B cell (primary cell): ENCODE measurements around the gene ZNF106. TPM values are rescaled to one million over a fixed set of nuclear protein-coding genes. Genes with fewer than 3 reads are reported as not detected.

ENCODE experiments used
- ATAC-seq: fragments of 200-7000 bp; cut with Tn5 transposase; one replicate; pipeline ENCODE4 v1.10.0; 2021; ENCODE audit warnings: low read depth, mild to moderate bottlenecking, moderate number of reproducible peaks, moderate library complexity
- CTCF ChIA-PET: fragments of 350-600 bp; sonication (Branson Sonifier 250); formaldehyde crosslinking; loops from one replicate; lab custom pipeline; 2021; ENCODE audit warnings: antibody characterized with exemption, inconsistent platforms; lab: Charles Lee
- POLR2A ChIA-PET: fragments of 350-600 bp; sonication (Branson Sonifier 250); formaldehyde crosslinking; loops from one replicate; lab custom pipeline; 2021; ENCODE audit warnings: antibody characterized with exemption; lab: Charles Lee
- DNase-seq: peaks from one replicate; pipeline ENCODE4 v3.0.0; 2013
- H2AFZ ChIP-seq: 2 replicates; pipeline ENCODE4 v1.6.1; 2012; ENCODE audit warnings: mild to moderate bottlenecking, low read depth, low read length; ENCODE audit not compliant: insufficient read depth, poor library complexity, severe bottlenecking
- H3K27ac ChIP-seq, 2 donors: 1 replicate in 1 of 2; 2 replicates in 1 of 2; pipeline ENCODE4 v1.5.1; 2012 to 2013; ENCODE audit warnings: low read length in 2 of 2, mild to moderate bottlenecking in 2 of 2, moderate library complexity in 1 of 2
- H3K27me3 ChIP-seq, 4 experiments: fragments of 200-600 bp in 1 of 4; sonication (generic) in 1 of 4; replicated peaks in 1 of 4; 1 replicate in 2 of 4; 2 replicates in 2 of 4; pipeline versions ENCODE4 v1.6.1 to v1.7.0; 2013 to 2016; ENCODE audit warnings: low read length in 3 of 4, mild to moderate bottlenecking in 2 of 4, mixed read lengths in 1 of 4, moderate library complexity in 1 of 4; ENCODE audit not compliant: insufficient read depth in 4 of 4, control insufficient read depth in 3 of 4; ENCODE audit errors: control extremely low read depth in 1 of 4
- H3K36me3 ChIP-seq, 2 experiments: replicated peaks in 1 of 2; 1 replicate in 1 of 2; 2 replicates in 1 of 2; pipeline versions ENCODE4 v1.6.1 to v1.7.1; 2013; ENCODE audit warnings: low read length in 1 of 2; ENCODE audit not compliant: insufficient read depth in 2 of 2, control insufficient read depth in 1 of 2; ENCODE audit errors: control extremely low read depth in 1 of 2, extremely low read depth in 1 of 2
- H3K4me1 ChIP-seq, 2 donors: fragments of 200-600 bp in 1 of 2; sonication (generic) in 1 of 2; 1 replicate in 1 of 2; 2 replicates in 1 of 2; pipeline versions ENCODE4 v1.5.1 to v1.6.1; 2013 to 2017; ENCODE audit warnings: low read length in 2 of 2; ENCODE audit not compliant: control insufficient read depth in 2 of 2, insufficient read depth in 2 of 2
- H3K4me2 ChIP-seq: replicated peaks from 2 replicates; pipeline ENCODE3; 2012; ENCODE audit warnings: mild to moderate bottlenecking, low read depth, low read length; ENCODE audit not compliant: poor library complexity, severe bottlenecking
- H3K4me3 ChIP-seq, 5 experiments: fragments of 200-600 bp in 1 of 5; sonication (generic) in 1 of 5; 1 replicate in 3 of 5; 2 replicates in 2 of 5; pipeline versions ENCODE4 v1.5.1 to v1.7.0; 2011 to 2016; ENCODE audit warnings: low read length in 4 of 5, mild to moderate bottlenecking in 4 of 5, low read depth in 2 of 5, control low read depth in 1 of 5, moderate library complexity in 1 of 5; ENCODE audit not compliant: insufficient read depth in 1 of 5; ENCODE audit errors: control extremely low read depth in 1 of 5, extremely low read depth in 1 of 5
- H3K79me2 ChIP-seq: fragments of 200-600 bp; sonication (generic); one replicate; pipeline ENCODE4 v1.6.0; 2016; ENCODE audit warnings: low read length; ENCODE audit not compliant: control insufficient read depth, insufficient read depth
- H3K9ac ChIP-seq: fragments of 200-600 bp; sonication (generic); 2 replicates; pipeline ENCODE4 v1.6.1; 2017; ENCODE audit warnings: mild to moderate bottlenecking, low read length, moderate library complexity
- H3K9me3 ChIP-seq, 3 donors: one replicate each; pipeline versions ENCODE4 v1.6.1 to v1.7.1; 2013; ENCODE audit warnings: low read length in 2 of 3; ENCODE audit not compliant: control insufficient read depth in 2 of 3, insufficient read depth in 1 of 3; ENCODE audit errors: control extremely low read depth in 1 of 3
- H4K20me1 ChIP-seq: 2 replicates; pipeline ENCODE4 v1.6.0; 2012; ENCODE audit warnings: mild to moderate bottlenecking, low read length; ENCODE audit not compliant: insufficient read depth, control insufficient read depth, poor library complexity, severe bottlenecking
- H3K27ac Mint-ChIP-seq: one replicate; pipeline ENCODE4 v1.8.0; 2021; ENCODE audit warnings: mixed read lengths
- H3K27me3 Mint-ChIP-seq: one replicate; pipeline ENCODE4 v1.8.0; 2021; ENCODE audit warnings: mixed read lengths
- H3K4me1 Mint-ChIP-seq: one replicate; pipeline ENCODE4 v1.8.0; 2021; ENCODE audit warnings: mixed read lengths
- H3K4me3 Mint-ChIP-seq: one replicate; pipeline ENCODE4 v1.8.0; 2021; ENCODE audit warnings: mixed read lengths
- H3K9me3 Mint-ChIP-seq: one replicate; pipeline ENCODE4 v1.8.0; 2022; ENCODE audit warnings: mixed read lengths; ENCODE audit not compliant: insufficient read depth
- EZH2 ChIP-seq: IDR thresholded peaks from 2 replicates; pipeline ENCODE4 v1.6.1; 2012; ENCODE audit warnings: borderline replicate concordance, low read depth, mild to moderate bottlenecking, moderate library complexity, low read length; ENCODE audit not compliant: insufficient read depth, poor library complexity, severe bottlenecking
- WGBS: methylation state at CpG from one replicate; pipeline ENCODE4 v1.1.5; 2013; ENCODE audit warnings: missing lambda C conversion rate; ENCODE audit not compliant: insufficient coverage; 5-methylcytosine and 5-hydroxymethylcytosine counted together
- intact Hi-C: fragments of 100-400 bp; cut with micrococcal nuclease; formaldehyde crosslinking; loops from one replicate; pipeline ENCODE4 v1.10.0; 2022
- polyA plus RNA-seq: library from polyadenylated mRNA; depleted of rRNA; stranded (reverse); fragments of >200 nt; gene quantifications from 2 replicates; pipeline ENCODE4 v1.2.3, GENCODE V29; 2012
- total RNA-seq, 2 donors: library from RNA; stranded (reverse); fragments of 120-200 nt in 1 of 2; gene quantifications; 1 replicate in 1 of 2; 2 replicates in 1 of 2; pipeline versions ENCODE4 v1.2.3 to v1.2.4, GENCODE V29; 2013 to 2022
- TF ChIP-seq, protein P1 (sequence below): fragments of 200-600 bp; IDR thresholded peaks from one replicate; pipeline ENCODE4 v1.8.0; 2022; ENCODE audit warnings: antibody characterized with exemption, mild to moderate bottlenecking

The ZNF106 gene
- total and polyA plus RNA-seq, 2 donors (not counting 1 experiment from before 2014, with no cell fraction given), result 10.1 to 51.4 TPM

DNA sequence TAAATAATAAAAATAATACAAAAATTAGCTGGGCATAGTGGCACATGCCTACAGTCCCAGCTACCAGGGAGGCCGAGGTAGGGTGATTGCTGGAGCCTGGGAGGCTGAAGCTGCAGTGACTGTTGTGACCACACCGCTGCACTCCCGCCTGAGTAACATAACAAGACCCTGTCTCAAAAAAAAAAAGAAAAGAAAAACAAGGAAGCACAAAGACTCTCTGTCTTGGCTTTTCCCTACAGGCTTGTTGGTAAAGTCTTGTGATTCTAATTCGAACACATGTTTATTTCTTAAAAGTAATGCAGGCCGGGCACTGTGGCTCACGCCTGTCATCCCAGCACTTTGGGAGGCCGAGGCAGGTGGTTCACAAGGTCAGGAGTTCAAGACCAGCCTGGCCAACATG is 71.6 kb downstream of the ZNF106 start:
- no peak overlapping the region for H3K27ac Mint-ChIP-seq
- H2AFZ ChIP-seq, result no peak overlapping the region
- no peaks in the 10 kb centered on the region for H3K4me1 ChIP-seq
- H3K36me3 ChIP-seq, result peaks cover 14 to 79% of the 10 kb centered on the region in 2 experiments
- no peak overlapping the region for H3K4me2 ChIP-seq
- no peak overlapping the region for H3K4me3 ChIP-seq
- no peak overlapping the region for H3K9ac ChIP-seq
- no peaks in the 10 kb centered on the region for H4K20me1 ChIP-seq
- intact Hi-C loops, result no loop called here
- no peaks in the 10 kb centered on the region for H3K79me2 ChIP-seq
- H3K4me1 Mint-ChIP-seq, result no peaks in the 10 kb centered on the region
- H3K27me3 ChIP-seq, result no peaks in the 10 kb centered on the region
- no peaks in the 10 kb centered on the region for H3K27me3 Mint-ChIP-seq
- H3K9me3 Mint-ChIP-seq, result no peaks in the 10 kb centered on the region
- POLR2A ChIA-PET, result no interaction called here
- H3K27ac ChIP-seq, result no peak overlapping the region
- H3K9me3 ChIP-seq, result no peaks in the 10 kb centered on the region
- ATAC-seq (no peak), DNase-seq (no peak)
- WGBS, result 100% methylated on average over 2 of the region's 7 CpGs
- no peak overlapping the region for H3K4me3 Mint-ChIP-seq
- CTCF ChIA-PET, result no interaction called here
- TF ChIP-seq EZH2, result no peak
- TF ChIP-seq, protein P1, sequence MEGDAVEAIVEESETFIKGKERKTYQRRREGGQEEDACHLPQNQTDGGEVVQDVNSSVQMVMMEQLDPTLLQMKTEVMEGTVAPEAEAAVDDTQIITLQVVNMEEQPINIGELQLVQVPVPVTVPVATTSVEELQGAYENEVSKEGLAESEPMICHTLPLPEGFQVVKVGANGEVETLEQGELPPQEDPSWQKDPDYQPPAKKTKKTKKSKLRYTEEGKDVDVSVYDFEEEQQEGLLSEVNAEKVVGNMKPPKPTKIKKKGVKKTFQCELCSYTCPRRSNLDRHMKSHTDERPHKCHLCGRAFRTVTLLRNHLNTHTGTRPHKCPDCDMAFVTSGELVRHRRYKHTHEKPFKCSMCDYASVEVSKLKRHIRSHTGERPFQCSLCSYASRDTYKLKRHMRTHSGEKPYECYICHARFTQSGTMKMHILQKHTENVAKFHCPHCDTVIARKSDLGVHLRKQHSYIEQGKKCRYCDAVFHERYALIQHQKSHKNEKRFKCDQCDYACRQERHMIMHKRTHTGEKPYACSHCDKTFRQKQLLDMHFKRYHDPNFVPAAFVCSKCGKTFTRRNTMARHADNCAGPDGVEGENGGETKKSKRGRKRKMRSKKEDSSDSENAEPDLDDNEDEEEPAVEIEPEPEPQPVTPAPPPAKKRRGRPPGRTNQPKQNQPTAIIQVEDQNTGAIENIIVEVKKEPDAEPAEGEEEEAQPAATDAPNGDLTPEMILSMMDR, result no peak

DNA sequence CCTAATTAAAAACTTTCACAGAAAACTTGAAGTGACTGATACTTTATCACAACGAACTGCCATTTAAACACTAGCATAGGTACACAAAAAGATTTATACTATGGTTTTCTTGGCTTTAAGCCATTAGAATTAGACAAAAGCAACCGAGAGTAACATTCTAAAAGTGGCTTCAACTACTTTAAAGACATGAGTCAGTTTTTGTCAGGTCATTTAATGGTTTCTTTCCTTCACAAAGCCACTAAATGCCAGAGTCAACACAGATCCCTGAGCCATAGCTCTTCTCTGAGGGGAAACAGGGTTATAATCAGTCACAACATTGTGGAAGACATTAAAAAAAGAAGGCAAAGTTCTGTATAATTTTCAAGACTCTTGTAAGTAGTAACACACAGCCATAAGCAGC is 77.0 kb downstream of the ZNF106 start:
- no peaks in the 10 kb centered on the region for H3K9me3 ChIP-seq
- Mint-ChIP-seq H3K27me3 (no peaks in the 10 kb centered on the region), H3K9me3 (no peaks in the 10 kb centered on the region), H3K4me3 (no peak overlapping the region), H3K4me1 (no peaks in the 10 kb centered on the region), H3K27ac (no peak overlapping the region)
- ChIA-PET CTCF (no interaction called here), POLR2A (no interaction called here)
- H3K9ac ChIP-seq, result no peak overlapping the region
- no peak overlapping the region for H2AFZ ChIP-seq
- no peaks in the 10 kb centered on the region for H3K79me2 ChIP-seq
- peaks cover 12 to 57% of the 10 kb centered on the region in 2 experiments for H3K36me3 ChIP-seq
- no peak overlapping the region for H3K4me3 ChIP-seq
- WGBS, result no CpG with 5 or more reads among the region's 2 CpGs
- intact Hi-C loops, result no loop called here
- TF ChIP-seq EZH2, result no peak
- TF ChIP-seq, protein P1, result no peak
- no peak for DNase-seq
- no peak overlapping the region for H3K4me2 ChIP-seq
- no peaks in the 10 kb centered on the region for H4K20me1 ChIP-seq
- ATAC-seq, result no peak
- no peak overlapping the region for H3K27ac ChIP-seq
- H3K27me3 ChIP-seq, result no peaks in the 10 kb centered on the region
- no peaks in the 10 kb centered on the region for H3K4me1 ChIP-seq
